GM18519 (cell line): ENCODE results near the gene TMTC2.
A peak's percentile ranks its signal among the peaks of the same experiment; 100 is the strongest.
"Not testable (repeated sequence)": the region's sequence is repeated elsewhere in the genome, so short reads cannot be mapped to it uniquely, and the experiment has no call there.

Experiments used
- ATAC-seq: cut with Tn5 transposase; IDR thresholded peaks from one replicate; pipeline ENCODE4 v1.9.1; 2021; ENCODE audit warnings: mild to moderate bottlenecking, moderate library complexity; ENCODE audit not compliant: unreplicated experiment, low FRiP score

The TMTC2 gene

GRCh38 chr12:83106873-83107272, 420.2 kb downstream of the TMTC2 start:
- no peak for ATAC-seq

- ATAC-seq, result no peak
Measured at GRCh38 chr12:83110424-83110823, 423.7 kb downstream of the TMTC2 start.

GRCh38 chr12:83113945-83114344, 427.2 kb downstream of the TMTC2 start:
- ATAC-seq, result no peak

- ATAC-seq, result no peak
Measured at GRCh38 chr12:83114966-83115365, 428.3 kb downstream of the TMTC2 start.

- ATAC-seq, result not testable (repeated sequence)
Measured at GRCh38 chr12:83117926-83118325, 431.2 kb downstream of the TMTC2 start.

GRCh38 chr12:83121897-83122622, 435.4 kb downstream of the TMTC2 start:
- ATAC-seq, result no peak

- no peak for ATAC-seq
Measured at GRCh38 chr12:83122623-83122934, 435.9 kb downstream of the TMTC2 start.

- ATAC-seq, result no peak
Measured at GRCh38 chr12:83123039-83123438, 436.3 kb downstream of the TMTC2 start.

- ATAC-seq, result no peak
Measured at GRCh38 chr12:83128540-83128939, 441.8 kb downstream of the TMTC2 start.

GRCh38 chr12:83130178-83130577, 443.5 kb downstream of the TMTC2 start:
- ATAC-seq, result no peak

GRCh38 chr12:83132360-83132759, 445.7 kb downstream of the TMTC2 start:
- no peak for ATAC-seq

- ATAC-seq, result no peak
Measured at GRCh38 chr12:83136411-83136810, 449.7 kb downstream of the TMTC2 start.

- no peak for ATAC-seq
Measured at GRCh38 chr12:83140135-83140534, 453.4 kb downstream of the TMTC2 start.

GRCh38 chr12:83141460-83141994, 454.8 kb downstream of the TMTC2 start:
- no peak for ATAC-seq

GRCh38 chr12:83142914-83143313, 456.2 kb downstream of the TMTC2 start:
- no peak for ATAC-seq

GRCh38 chr12:83143950-83144349, 457.2 kb downstream of the TMTC2 start:
- ATAC-seq, result no peak

GRCh38 chr12:83145325-83145840, 458.7 kb downstream of the TMTC2 start:
- ATAC-seq, result no peak

GRCh38 chr12:83147341-83147740, 460.6 kb downstream of the TMTC2 start:
- no peak for ATAC-seq

GRCh38 chr12:83149987-83150386, 463.3 kb downstream of the TMTC2 start:
- ATAC-seq, result no peak

GRCh38 chr12:83150465-83151189, 463.9 kb downstream of the TMTC2 start:
- no peak for ATAC-seq

GRCh38 chr12:83153177-83153576, 466.5 kb downstream of the TMTC2 start:
- ATAC-seq, result peak; percentile 52

GRCh38 chr12:83156815-83157214, 470.1 kb downstream of the TMTC2 start:
- ATAC-seq, result no peak
